NCI-H2029 (cell line): ENCODE data around the gene CENPT.
A peak's percentile ranks its signal among the peaks of the same experiment; 100 is the strongest.
"Not testable (repeated sequence)": the region's sequence is repeated elsewhere in the genome, so short reads cannot be mapped to it uniquely, and the experiment has no call there.

Experiments used
- DNase-seq: peaks from one replicate; lab custom pipeline; 2025; lab: John Stamatoyannopoulos, UW

Gene CENPT

GRCh38 chr16:67874372-67874771 lies 26.9 kb upstream of the CENPT start:
- DNase-seq: no peak

GRCh38 chr16:67873435-67874370 lies 26.2 kb upstream of the CENPT start:
- no peak for DNase-seq

- DNase-seq: peak; percentile 32
Observed at GRCh38 chr16:67872631-67873434, 25.3 kb upstream of the CENPT start, which contains the start of gene EDC4. Gene EDC4 (plus strand): TSS chr16:67873052. CDS start chr16:67873262, 210 bp downstream.

GRCh38 chr16:67872131-67872630 lies 24.7 kb upstream of the CENPT start:
- DNase-seq: no peak

GRCh38 chr16:67871256-67871655 lies 23.8 kb upstream of the CENPT start:
- DNase-seq: no peak

- no peak for DNase-seq
Observed at GRCh38 chr16:67869653-67870052, 22.2 kb upstream of the CENPT start.

GRCh38 chr16:67868290-67868689 lies 20.8 kb upstream of the CENPT start:
- DNase-seq: no peak

GRCh38 chr16:67865318-67865717 lies 17.8 kb upstream of the CENPT start:
- no peak for DNase-seq

- no peak for DNase-seq
Observed at GRCh38 chr16:67864594-67864993, 17.1 kb upstream of the CENPT start.

GRCh38 chr16:67864044-67864443 lies 16.6 kb upstream of the CENPT start:
- DNase-seq: not testable (repeated sequence)

GRCh38 chr16:67862623-67863583 lies 15.4 kb upstream of the CENPT start:
- no peak for DNase-seq

- no peak for DNase-seq
Observed at GRCh38 chr16:67861877-67862276, 14.4 kb upstream of the CENPT start.

- DNase-seq: no peak
Observed at GRCh38 chr16:67860589-67861398, 13.3 kb upstream of the CENPT start.

- DNase-seq: no peak
Observed at GRCh38 chr16:67858500-67858899, 11.0 kb upstream of the CENPT start.

- peak; percentile 62 for DNase-seq
Observed at GRCh38 chr16:67857547-67858233, 10.2 kb upstream of the CENPT start.

GRCh38 chr16:67856927-67857546 lies 9.5 kb upstream of the CENPT start:
- DNase-seq: no peak

GRCh38 chr16:67855789-67856188 lies 8.3 kb upstream of the CENPT start:
- no peak for DNase-seq

GRCh38 chr16:67853670-67854069 lies 6.2 kb upstream of the CENPT start:
- no peak for DNase-seq

- no peak for DNase-seq
Observed at GRCh38 chr16:67848118-67848517, 625 bp upstream of the CENPT start.
